Stimulated activated CD8-positive, alpha-beta memory T cell treated with anti-CD3 and anti-CD28 coated beads, Interleukin-4, amount 100 ng/mL, for 24 hours (primary cell): ENCODE data around the gene RARB.

Experiments
- DNase-seq: peaks from one replicate; pipeline ENCODE4 v3.0.0-alpha.2; 2020; ENCODE audit warnings: low read depth

The RARB gene

GRCh38 chr3:25472731-25473130, 44.7 kb downstream of the RARB start:
- no peak for DNase-seq

- DNase-seq, result no peak
Observed at GRCh38 chr3:25473246-25473645, 45.2 kb downstream of the RARB start.

GRCh38 chr3:25474052-25474451, 46.0 kb downstream of the RARB start:
- DNase-seq, result no peak

GRCh38 chr3:25476639-25477038, 48.6 kb downstream of the RARB start:
- no peak for DNase-seq

GRCh38 chr3:25478211-25478757, 50.2 kb downstream of the RARB start:
- DNase-seq, result no peak

GRCh38 chr3:25478964-25479726, 51.1 kb downstream of the RARB start:
- DNase-seq, result no peak

GRCh38 chr3:25479727-25480010, 51.6 kb downstream of the RARB start:
- DNase-seq, result no peak

- DNase-seq, result no peak
Observed at GRCh38 chr3:25480811-25481210, 52.7 kb downstream of the RARB start.

- no peak for DNase-seq
Observed at GRCh38 chr3:25481386-25481785, 53.3 kb downstream of the RARB start.

- DNase-seq, result no peak
Observed at GRCh38 chr3:25483456-25483855, 55.4 kb downstream of the RARB start.

GRCh38 chr3:25485673-25486072, 57.6 kb downstream of the RARB start:
- DNase-seq, result no peak

GRCh38 chr3:25486932-25487331, 58.9 kb downstream of the RARB start:
- no peak for DNase-seq

- DNase-seq, result no peak
Observed at GRCh38 chr3:25489858-25490593, 62.0 kb downstream of the RARB start.

GRCh38 chr3:25493246-25493645, 65.2 kb downstream of the RARB start:
- DNase-seq, result no peak

- no peak for DNase-seq
Observed at GRCh38 chr3:25493786-25494185, 65.7 kb downstream of the RARB start.

- no peak for DNase-seq
Observed at GRCh38 chr3:25495304-25495703, 67.2 kb downstream of the RARB start.

- DNase-seq, result no peak
Observed at GRCh38 chr3:25495726-25496253, 67.7 kb downstream of the RARB start.

GRCh38 chr3:25497096-25497495, 69.0 kb downstream of the RARB start:
- DNase-seq, result no peak

- DNase-seq, result no peak
Observed at GRCh38 chr3:25500706-25501210, 72.7 kb downstream of the RARB start.

- DNase-seq, result no peak
Observed at GRCh38 chr3:25502233-25502632, 74.2 kb downstream of the RARB start.

- no peak for DNase-seq
Observed at GRCh38 chr3:25503898-25504301, 75.8 kb downstream of the RARB start.

GRCh38 chr3:25505581-25505980, 77.5 kb downstream of the RARB start:
- no peak for DNase-seq

GRCh38 chr3:25507811-25508210, 79.7 kb downstream of the RARB start:
- no peak for DNase-seq
